Left lung (tissue), 10 donors: ENCODE measurements around the gene QRICH2. TPM values are rescaled to one million over a fixed set of nuclear protein-coding genes. Genes with fewer than 3 reads are reported as not detected.

Experiments used
- ATAC-seq: fragments of 200-7000 bp; cut with Tn5 transposase; one replicate; pipeline ENCODE4 v1.9.1; 2020; ENCODE audit warnings: moderate library complexity
- DNase-seq, 4 donors: peaks; one replicate each; pipeline ENCODE4 v3.0.0-alpha.2; 2013 to 2020
- H3K27ac ChIP-seq, 2 donors: fragments of 200-600 bp; sonication (generic) in 1 of 2; one replicate each; pipeline versions ENCODE4 v1.5.0 to v1.8.0; 2020 to 2021
- H3K27me3 ChIP-seq, 2 donors: fragments of 200-600 bp; sonication (generic) in 1 of 2; one replicate each; pipeline versions ENCODE4 v1.5.0 to v1.8.0; 2020 to 2021
- H3K36me3 ChIP-seq, 2 donors: fragments of 200-600 bp; sonication (generic) in 1 of 2; one replicate each; pipeline versions ENCODE4 v1.5.0 to v1.8.0; 2020 to 2021
- H3K4me1 ChIP-seq, 2 donors: fragments of 200-600 bp; one replicate each; pipeline ENCODE4 v1.8.0; 2021
- H3K4me3 ChIP-seq, 2 donors: fragments of 200-600 bp; sonication (generic) in 1 of 2; one replicate each; pipeline versions ENCODE4 v1.5.0 to v1.8.0; 2020 to 2021; ENCODE audit warnings: mild to moderate bottlenecking in 1 of 2
- H3K9me3 ChIP-seq, 2 donors: fragments of 200-600 bp; sonication (generic) in 1 of 2; one replicate each; pipeline versions ENCODE4 v1.5.0 to v1.8.0; 2020 to 2021
- CTCF ChIP-seq, 2 donors: fragments of 200-600 bp; sonication (generic) in 1 of 2; IDR thresholded peaks; one replicate each; pipeline versions ENCODE4 v1.5.0 to v1.8.0; 2021; ENCODE audit warnings: antibody characterized with exemption in 2 of 2
- intact Hi-C, 2 donors: fragments of 100-400 bp; cut with DNase I; formaldehyde crosslinking; loops; one replicate each; pipeline versions ENCODE4 v1.11.2 to v1.14.2; 2022
- polyA plus RNA-seq, 6 donors: library from polyadenylated mRNA; unstranded; fragments of 120-200 nt; gene quantifications; one replicate each; pipeline ENCODE4 v1.2.1, GENCODE V29; 2013; ENCODE audit not compliant: insufficient read length in 6 of 6
- total RNA-seq, 2 donors: library from RNA; stranded (reverse); fragmentation: NEBNext Ultra II Directional; extraction: Animal tissue kit (Norgen Biotek cat#: 25700); gene quantifications; one replicate each; pipeline ENCODE4 v1.2.1, GENCODE V29; 2021
- donor health status: DM: no; HTN: yes; CAD: no.
- donor health status: DM: no; HTN: no; CAD: no.

The QRICH2 gene
- total and polyA plus RNA-seq, 8 donors: 2.8 to 10.6 (median 7.5) TPM

DNA sequence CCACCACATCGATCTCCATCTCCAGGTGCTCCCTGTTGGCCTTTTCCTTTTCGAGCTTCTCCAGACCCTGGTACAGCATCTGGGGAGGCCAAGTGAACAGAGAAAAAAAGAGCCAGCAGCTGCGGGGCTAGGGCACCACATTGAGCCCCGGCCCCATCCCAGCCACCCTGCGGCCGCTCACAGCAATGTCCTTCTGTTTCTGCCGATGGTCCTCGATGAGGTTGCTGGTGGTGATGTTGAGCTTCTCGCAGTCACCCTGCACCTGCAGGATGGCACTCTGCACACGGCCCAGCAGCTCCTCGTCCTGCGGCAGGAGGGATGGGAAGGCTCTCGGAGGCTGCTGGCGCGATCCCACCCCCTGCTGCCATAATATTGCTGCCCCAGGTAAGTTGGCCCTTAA lies 27.4 kb downstream of the QRICH2 start:
- ATAC-seq: no peak
- intact Hi-C loops: loop anchor here in 1 of 2 donors (5.0 kb wide), 1 partner anchor 158 kb away; no protein-coding TSS in a partner anchor
- DNase-seq: no peak
- Histone ChIP-seq H3K27me3 (no peaks in the 10 kb centered on the region), H3K9me3 (no peaks in the 10 kb centered on the region), H3K4me3 (no peak overlapping the region), H3K36me3 (no peaks in the 10 kb centered on the region), H3K27ac (no peak overlapping the region), H3K4me1 (peaks cover 0 to 7% of the 10 kb centered on the region in 2 donors)
- no peak for TF ChIP-seq CTCF (IDR thresholded peaks at IDR 0.05)

DNA sequence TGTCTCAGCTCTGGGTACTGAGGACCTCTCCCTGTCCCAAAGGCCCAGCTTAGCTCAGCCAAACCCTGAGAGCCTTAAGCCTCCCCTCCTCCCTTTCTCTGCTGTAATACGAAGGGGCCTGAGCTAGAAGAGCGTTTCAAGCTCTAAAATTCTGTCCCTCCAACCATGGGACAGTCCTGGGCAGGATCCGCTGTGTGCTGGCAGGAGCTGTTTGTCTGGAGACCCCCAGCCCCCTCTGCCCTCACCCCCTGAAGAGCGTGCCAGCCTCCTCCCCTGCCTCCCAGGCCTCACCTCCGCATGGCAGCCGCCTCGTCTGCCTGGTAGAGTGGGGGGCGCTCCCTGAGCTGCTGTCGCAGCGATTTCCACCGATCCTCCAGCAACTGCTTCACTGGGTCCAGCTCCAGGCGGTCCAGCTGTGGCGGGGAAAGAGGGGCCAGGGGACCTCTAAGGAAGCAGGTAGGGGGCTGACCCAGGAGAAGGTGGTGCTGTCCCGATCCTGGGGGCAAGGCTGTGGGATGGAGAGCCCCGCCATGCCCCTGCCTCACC lies 28.3 kb downstream of the QRICH2 start:
- no peak overlapping the region for H3K4me3 ChIP-seq
- H3K27ac ChIP-seq: no peak overlapping the region
- ATAC-seq (no peak), DNase-seq (no peak)
- H3K36me3 ChIP-seq: no peaks in the 10 kb centered on the region
- TF ChIP-seq CTCF (IDR thresholded peaks at IDR 0.05): peak in 1 of 2 donors; percentile 42
- H3K27me3 ChIP-seq: no peaks in the 10 kb centered on the region
- H3K9me3 ChIP-seq: no peaks in the 10 kb centered on the region
- peaks cover 0 to 9% of the 10 kb centered on the region in 2 donors for H3K4me1 ChIP-seq
- intact Hi-C loops: loop anchor here in 1 of 2 donors (5.0 kb wide), 1 partner anchor 158 kb away; no protein-coding TSS in a partner anchor

- H3K27ac ChIP-seq: no peak overlapping the region
- ATAC-seq (peak; percentile 95), DNase-seq (peak; percentile 77 to 98 (median 88))
- H3K36me3 ChIP-seq: no peaks in the 10 kb centered on the region
- intact Hi-C loops: no loop called here
- peak; percentile 97 for TF ChIP-seq CTCF (IDR thresholded peaks at IDR 0.05)
- no peaks in the 10 kb centered on the region for H3K27me3 ChIP-seq
- peaks cover 0 to 15% of the 10 kb centered on the region in 2 donors for H3K4me1 ChIP-seq
- H3K4me3 ChIP-seq: no peak overlapping the region
- H3K9me3 ChIP-seq: no peaks in the 10 kb centered on the region
These were observed 28.9 kb downstream of the QRICH2 start for GRCh38 chr17:76278952-76279741.

DNA sequence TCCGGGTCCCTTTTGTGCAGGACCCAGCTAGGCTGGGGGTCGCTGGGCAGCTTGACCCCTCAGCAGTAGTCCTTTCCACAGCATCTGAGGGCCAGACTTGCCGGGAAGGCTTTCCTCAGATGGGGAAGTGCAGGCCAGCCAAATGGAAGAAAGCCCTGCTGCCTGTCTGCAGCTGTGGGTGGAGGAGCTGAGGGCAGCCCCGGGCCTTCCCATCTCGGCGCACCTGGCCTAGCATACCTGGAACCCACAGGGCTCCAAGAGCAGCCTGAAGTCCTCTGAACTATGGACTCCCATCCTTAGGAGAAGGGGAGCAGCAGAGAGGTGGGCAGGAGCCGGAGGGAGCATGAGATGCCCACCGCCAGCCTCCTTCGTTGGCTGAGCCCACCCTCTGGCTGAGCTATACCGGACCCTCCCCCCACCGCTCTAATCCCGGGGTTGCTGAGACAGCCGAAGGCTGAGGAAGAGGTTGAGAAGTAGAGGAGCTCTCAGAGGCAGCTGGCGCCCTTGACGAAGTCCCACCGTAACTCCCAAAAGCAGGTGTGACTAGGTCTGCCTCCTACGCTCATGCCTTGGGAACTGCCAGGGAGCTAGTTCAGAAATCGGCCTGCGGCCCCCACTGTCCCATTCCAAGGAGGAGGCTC lies 29.7 kb downstream of the QRICH2 start:
- Histone ChIP-seq H3K27ac (no peak overlapping the region), H3K9me3 (no peaks in the 10 kb centered on the region), H3K27me3 (no peaks in the 10 kb centered on the region), H3K4me3 (no peak overlapping the region), H3K4me1 (peaks cover 0 to 23% of the 10 kb centered on the region in 2 donors), H3K36me3 (no peaks in the 10 kb centered on the region)
- intact Hi-C loops: no loop called here
- TF ChIP-seq CTCF (IDR thresholded peaks at IDR 0.05): no peak
- ATAC-seq (no peak), DNase-seq (no peak)
